ENCODE measurements around the gene TGFBR2.
"Not testable (repeated sequence)": the region's sequence is repeated elsewhere in the genome, so short reads cannot be mapped to it uniquely, and the experiment has no call there.

The TGFBR2 gene

DNA sequence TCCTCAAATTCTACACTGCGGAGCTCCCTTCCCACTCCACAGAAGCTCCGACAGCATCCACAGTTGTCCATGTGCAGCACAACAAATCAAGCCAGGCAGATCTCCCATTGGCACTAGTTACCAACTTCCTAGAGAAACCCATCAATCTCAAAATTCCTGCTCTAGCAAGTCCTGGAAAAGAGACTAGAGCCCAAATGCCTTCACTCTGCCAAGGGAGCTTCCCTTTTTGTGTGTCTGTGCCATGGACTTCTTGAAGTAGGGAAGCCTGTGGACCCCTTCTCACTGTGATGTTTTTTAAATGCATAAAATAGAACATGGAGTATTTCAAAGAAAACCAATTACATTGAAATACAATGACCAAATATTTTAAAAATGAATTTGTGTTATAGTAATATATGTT is 59.1 kb downstream of the TGFBR2 start:
- DNase-seq (ENCODE audit: low read depth): no peak
- TF ChIP-seq, protein P1, sequence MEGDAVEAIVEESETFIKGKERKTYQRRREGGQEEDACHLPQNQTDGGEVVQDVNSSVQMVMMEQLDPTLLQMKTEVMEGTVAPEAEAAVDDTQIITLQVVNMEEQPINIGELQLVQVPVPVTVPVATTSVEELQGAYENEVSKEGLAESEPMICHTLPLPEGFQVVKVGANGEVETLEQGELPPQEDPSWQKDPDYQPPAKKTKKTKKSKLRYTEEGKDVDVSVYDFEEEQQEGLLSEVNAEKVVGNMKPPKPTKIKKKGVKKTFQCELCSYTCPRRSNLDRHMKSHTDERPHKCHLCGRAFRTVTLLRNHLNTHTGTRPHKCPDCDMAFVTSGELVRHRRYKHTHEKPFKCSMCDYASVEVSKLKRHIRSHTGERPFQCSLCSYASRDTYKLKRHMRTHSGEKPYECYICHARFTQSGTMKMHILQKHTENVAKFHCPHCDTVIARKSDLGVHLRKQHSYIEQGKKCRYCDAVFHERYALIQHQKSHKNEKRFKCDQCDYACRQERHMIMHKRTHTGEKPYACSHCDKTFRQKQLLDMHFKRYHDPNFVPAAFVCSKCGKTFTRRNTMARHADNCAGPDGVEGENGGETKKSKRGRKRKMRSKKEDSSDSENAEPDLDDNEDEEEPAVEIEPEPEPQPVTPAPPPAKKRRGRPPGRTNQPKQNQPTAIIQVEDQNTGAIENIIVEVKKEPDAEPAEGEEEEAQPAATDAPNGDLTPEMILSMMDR (conservative IDR thresholded peaks at IDR 0.05; ENCODE audit: control insufficient read depth, insufficient read depth, low read depth, low read length): no peak
- no peak overlapping the region for H3K4me3 ChIP-seq (ENCODE audit: control insufficient read depth, low read depth, low read length)

DNA sequence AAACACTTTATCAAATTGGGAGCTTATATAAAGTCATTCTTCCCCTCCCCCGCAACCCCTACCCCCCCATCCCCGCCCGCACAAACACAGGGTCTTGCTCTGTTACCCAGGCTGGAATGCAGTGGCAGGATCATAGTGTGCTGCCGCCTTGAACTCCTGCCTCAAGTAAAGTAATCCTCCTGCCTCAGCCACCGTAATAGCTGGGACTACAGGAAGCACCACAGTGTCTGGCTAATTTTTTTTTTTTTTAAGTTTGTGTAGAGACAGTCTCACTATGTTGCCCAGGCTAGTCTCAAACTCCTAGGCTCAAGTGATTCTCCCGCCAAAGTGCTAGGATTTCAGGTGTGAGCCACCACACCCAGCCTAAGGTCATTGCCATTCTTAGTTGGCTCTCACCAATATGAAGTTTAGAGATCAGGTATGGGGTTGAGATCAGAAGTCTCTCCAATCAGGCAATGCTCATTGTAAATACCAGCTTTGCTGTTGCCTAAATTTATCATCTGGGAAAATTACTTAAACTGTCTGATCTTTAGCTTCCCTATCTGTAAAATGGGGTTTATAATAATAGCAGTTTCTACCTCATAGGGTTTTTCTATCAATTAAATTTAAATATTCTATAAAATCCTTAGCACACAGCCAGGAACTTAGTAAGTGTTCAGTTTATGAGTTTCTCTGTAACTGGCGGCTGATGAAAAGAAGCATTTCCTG is 60.3 kb downstream of the TGFBR2 start:
- no peak for DNase-seq (ENCODE audit: low read depth)
- TF ChIP-seq, protein P1 (conservative IDR thresholded peaks at IDR 0.05; ENCODE audit: control insufficient read depth, insufficient read depth, low read depth, low read length): no peak
- no peak overlapping the region for H3K4me3 ChIP-seq (ENCODE audit: control insufficient read depth, low read depth, low read length)

DNA sequence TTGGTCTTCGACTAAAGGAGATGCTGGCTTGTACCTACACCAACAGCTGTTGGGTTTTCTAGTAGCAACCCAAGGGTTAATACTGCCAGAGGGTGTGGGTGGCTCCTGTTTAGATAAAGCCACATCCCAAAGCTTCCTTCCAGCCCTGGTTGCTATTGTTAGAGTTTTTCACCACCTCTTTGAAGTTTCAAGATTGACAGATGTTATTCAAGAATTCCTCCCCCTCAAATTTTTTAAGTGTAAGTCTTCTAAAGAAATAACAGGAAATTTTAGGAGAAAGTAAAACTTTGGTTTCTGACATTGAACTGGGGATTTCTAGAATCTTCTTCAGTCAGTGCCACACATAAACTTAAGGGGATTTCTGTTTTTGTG is 60.9 kb downstream of the TGFBR2 start:
- no peak overlapping the region for H3K4me3 ChIP-seq (ENCODE audit: control insufficient read depth, low read depth, low read length)
- TF ChIP-seq, protein P1 (conservative IDR thresholded peaks at IDR 0.05; ENCODE audit: control insufficient read depth, insufficient read depth, low read depth, low read length): no peak
- no peak for DNase-seq (ENCODE audit: low read depth)

DNA sequence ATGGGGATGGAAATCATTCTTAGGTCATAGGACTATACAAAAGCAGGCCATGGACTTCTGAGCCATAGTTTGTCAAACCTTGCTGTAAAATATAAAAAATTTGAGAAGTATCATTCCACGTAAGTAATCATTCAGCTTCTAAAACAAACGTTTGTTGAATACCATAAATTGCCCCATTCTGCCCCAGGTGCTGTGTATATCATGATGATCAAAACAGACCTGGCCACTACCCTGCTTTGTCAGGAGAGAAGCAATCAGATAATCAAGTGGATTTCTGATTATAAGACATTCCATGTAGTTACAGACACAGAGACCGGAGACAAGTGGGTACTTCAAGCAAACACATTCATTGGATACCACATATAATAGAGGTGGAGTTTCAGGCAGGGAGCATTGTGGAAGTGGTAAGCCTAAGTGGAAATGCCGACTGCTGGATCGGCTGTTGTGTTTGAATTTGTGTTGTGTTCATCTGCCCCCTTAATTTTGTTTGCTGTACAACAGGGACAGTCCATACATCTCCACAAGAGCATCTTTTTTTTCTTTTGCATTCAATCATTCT is 61.7 kb downstream of the TGFBR2 start:
- TF ChIP-seq, protein P1 (conservative IDR thresholded peaks at IDR 0.05; ENCODE audit: control insufficient read depth, insufficient read depth, low read depth, low read length): no peak
- no peak overlapping the region for H3K4me3 ChIP-seq (ENCODE audit: control insufficient read depth, low read depth, low read length)

DNA sequence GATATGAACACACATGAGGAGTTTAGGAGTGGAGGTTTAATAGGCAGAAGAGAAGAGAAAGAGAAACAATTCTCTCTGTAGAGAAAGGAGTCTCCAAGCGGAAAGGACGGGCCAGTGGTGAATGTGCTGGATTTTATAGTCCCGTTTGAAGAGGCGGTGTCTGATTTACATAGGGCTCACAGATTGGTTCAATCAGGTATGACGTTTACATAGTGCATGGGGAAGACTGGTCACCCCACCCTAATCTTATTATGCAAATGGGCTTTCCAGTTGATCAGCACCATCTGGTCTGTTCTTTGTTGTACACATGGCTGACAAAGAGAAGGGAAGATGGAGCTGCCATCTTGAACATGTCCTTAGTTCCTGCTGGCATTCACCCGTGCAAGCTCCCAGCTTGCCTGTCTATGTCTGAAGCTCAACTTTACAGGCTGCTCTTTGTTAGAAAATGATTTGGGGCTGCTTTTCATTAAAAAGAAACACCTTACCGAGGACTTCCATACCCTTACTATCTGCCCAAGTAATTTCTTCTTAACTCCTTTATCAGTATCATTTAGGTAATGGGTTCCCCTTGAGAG is 63.0 kb downstream of the TGFBR2 start:
- H3K4me3 ChIP-seq (ENCODE audit: control insufficient read depth, low read depth, low read length); DNase-seq (ENCODE audit: low read depth): not testable (repeated sequence)

More for the DNA sequence above, 61.7 kb downstream of the TGFBR2 start:
- no peak for DNase-seq (ENCODE audit: low read depth)

DNA sequence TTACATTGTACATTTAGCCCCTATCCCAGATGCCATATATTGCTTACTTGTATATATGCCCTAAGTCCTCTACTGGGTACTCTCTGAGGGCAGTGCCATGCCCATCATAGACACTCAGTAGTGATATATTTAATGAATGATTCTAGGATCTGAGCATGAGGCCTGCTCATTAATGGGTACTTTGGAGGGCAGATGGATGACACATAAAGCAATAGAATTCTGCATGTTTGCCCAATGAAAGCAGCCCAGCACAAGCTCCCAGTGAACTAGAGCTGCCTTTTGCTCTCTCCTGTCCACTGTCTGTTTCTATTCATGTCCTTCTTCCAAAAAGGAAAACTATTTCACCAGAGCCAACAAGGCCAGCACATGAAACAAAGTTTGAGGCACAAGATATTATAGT is 63.9 kb downstream of the TGFBR2 start:
- no peak overlapping the region for H3K4me3 ChIP-seq (ENCODE audit: control insufficient read depth, low read depth, low read length)
- TF ChIP-seq, protein P1 (conservative IDR thresholded peaks at IDR 0.05; ENCODE audit: control insufficient read depth, insufficient read depth, low read depth, low read length): no peak
- no peak for DNase-seq (ENCODE audit: low read depth)

DNA sequence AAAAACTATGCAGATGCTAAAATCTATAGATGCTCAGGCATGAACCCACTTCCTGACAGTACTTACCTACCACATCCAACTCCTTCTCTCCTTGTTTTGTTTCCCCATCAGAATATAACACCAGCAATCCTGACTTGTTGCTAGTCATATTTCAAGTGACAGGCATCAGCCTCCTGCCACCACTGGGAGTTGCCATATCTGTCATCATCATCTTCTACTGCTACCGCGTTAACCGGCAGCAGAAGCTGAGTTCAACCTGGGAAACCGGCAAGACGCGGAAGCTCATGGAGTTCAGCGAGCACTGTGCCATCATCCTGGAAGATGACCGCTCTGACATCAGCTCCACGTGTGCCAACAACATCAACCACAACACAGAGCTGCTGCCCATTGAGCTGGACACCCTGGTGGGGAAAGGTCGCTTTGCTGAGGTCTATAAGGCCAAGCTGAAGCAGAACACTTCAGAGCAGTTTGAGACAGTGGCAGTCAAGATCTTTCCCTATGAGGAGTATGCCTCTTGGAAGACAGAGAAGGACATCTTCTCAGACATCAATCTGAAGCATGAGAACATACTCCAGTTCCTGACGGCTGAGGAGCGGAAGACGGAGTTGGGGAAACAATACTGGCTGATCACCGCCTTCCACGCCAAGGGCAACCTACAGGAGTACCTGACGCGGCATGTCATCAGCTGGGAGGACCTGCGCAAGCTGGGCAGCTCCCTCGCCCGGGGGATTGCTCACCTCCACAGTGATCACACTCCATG is 65.3 kb downstream of the TGFBR2 start:
- TF ChIP-seq, protein P1 (conservative IDR thresholded peaks at IDR 0.05; ENCODE audit: control insufficient read depth, insufficient read depth, low read depth, low read length): no peak
- no peak overlapping the region for H3K4me3 ChIP-seq (ENCODE audit: control insufficient read depth, low read depth, low read length)
- DNase-seq (ENCODE audit: low read depth): no peak
